RKO (cell line): ENCODE results near the gene INPP5B.

Experiments used
- DNase-seq: peaks from one replicate; pipeline ENCODE4 v3.0.0-alpha.2; 2016; ENCODE audit warnings: low spot score

The INPP5B gene

GRCh38 chr1:37839676-37840075 lies 107.2 kb downstream of the INPP5B start:
- DNase-seq = no peak

DNA sequence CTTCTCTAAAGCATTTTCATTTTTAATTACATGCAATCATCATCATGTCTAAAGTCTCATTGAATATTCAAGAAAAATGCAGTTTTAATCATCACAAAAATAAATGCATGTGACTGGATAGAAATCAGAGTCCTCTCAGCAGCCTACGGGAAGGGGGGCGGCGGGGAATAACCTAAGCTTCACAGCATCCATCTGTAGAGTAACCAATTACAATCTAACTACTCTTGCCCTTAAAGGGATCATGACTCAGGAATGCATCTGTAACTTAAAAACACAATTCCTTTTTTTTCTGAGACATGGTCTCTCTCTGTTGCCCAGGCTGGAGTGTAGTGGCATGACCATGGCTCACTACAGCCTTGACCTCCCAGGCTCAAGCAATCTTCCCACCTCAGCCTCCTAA lies 110.1 kb downstream of the INPP5B start:
- no peak for DNase-seq

- DNase-seq = no peak
These were observed 115.0 kb downstream of the INPP5B start for GRCh38 chr1:37831809-37832208.

- DNase-seq = no peak
These were observed 115.7 kb downstream of the INPP5B start for GRCh38 chr1:37831109-37831508.

GRCh38 chr1:37828410-37829074 lies 118.3 kb downstream of the INPP5B start:
- DNase-seq = no peak

DNA sequence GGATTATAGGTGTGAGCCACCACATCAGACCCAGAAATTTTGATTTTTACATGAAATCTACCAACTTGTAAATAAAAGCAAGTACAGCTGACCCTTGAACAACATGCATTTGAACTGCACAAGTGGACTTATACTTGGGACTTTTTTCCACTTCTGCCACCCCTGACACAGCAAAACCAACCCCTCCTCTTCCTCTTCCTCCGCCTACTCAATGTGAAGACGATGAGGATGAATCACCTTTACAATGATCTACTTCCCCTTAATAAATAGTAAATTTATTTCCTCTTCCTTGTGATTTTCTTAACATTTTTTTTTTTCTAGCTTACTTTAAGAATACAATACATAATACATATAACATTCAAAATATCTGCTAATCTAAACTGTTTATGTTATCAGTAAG lies 121.3 kb downstream of the INPP5B start:
- no peak for DNase-seq

- no peak for DNase-seq
These were observed 122.9 kb downstream of the INPP5B start for GRCh38 chr1:37824001-37824400.

- DNase-seq = peak; percentile 66
These were observed 123.7 kb downstream of the INPP5B start for GRCh38 chr1:37822906-37823815.

- no peak for DNase-seq
These were observed 125.4 kb downstream of the INPP5B start for GRCh38 chr1:37821481-37821880.

GRCh38 chr1:37817481-37817880 lies 129.4 kb downstream of the INPP5B start:
- DNase-seq = peak; percentile 33

DNA sequence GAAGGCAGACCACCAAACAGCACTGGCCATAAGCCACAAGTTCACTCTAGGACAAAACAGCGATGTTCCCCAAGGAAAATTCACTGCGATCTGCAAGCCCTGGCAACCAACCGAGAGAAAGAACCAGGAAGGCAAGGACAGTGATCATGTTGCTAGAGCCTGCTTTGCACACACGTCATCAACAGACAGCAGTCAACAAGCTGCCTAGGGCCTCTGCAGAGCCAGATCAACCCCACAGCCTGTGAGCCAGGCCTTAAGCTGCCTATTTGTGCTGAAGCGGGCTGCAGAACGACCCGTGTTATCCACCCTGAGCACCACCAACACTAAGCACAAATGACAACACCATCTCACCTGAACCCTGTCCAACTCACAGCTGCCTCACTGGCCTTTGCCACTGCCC lies 132.6 kb downstream of the INPP5B start:
- DNase-seq = no peak

- no peak for DNase-seq
These were observed 133.2 kb downstream of the INPP5B start for GRCh38 chr1:37813529-37814145.

GRCh38 chr1:37811027-37811655 lies 135.7 kb downstream of the INPP5B start:
- DNase-seq = peak; percentile 88
